H1 (cell line): ENCODE measurements around the gene PLK3. TPM values are rescaled to one million over a fixed set of nuclear protein-coding genes. Genes with fewer than 3 reads are reported as not detected.
A peak's percentile ranks its signal among the peaks of the same experiment; 100 is the strongest.

Experiments
- CTCF ChIA-PET: fragments of 300-600 bp; sonication (Branson Sonifier 250); formaldehyde crosslinking; loops from one replicate; lab custom pipeline; 2021; ENCODE audit not compliant: partially characterized antibody; lab: Charles Lee
- POLR2A ChIA-PET: fragments of 300-600 bp; sonication (Branson Sonifier 250); formaldehyde crosslinking; loops from one replicate; lab custom pipeline; 2021; ENCODE audit warnings: inconsistent platforms; ENCODE audit not compliant: partially characterized antibody; lab: Charles Lee
- DNase-seq, 2 experiments: peaks; one replicate each; pipeline versions ENCODE4 v3.0.0 to v3.0.0-alpha.2; 2010 to 2022; ENCODE audit warnings: low spot score in 2 of 2, low read depth in 1 of 2, mixed read lengths in 1 of 2
- FAIRE-seq: peaks from 2 replicates; lab custom pipeline; 2011; peaks lifted over from hg19 to GRCh38; lab: Jason Lieb, UNC
- H2AFZ ChIP-seq: 2 replicates; pipeline ENCODE4 v1.8.1; 2012; ENCODE audit warnings: low read length, inconsistent platforms
- H2AK5ac ChIP-seq: 2 replicates; pipeline ENCODE4 v1.6.1; 2013; ENCODE audit warnings: low read depth, low read length
- H2BK120ac ChIP-seq: replicated peaks from 2 replicates; pipeline ENCODE3; 2013; ENCODE audit warnings: low read depth, low read length, inconsistent platforms
- H2BK12ac ChIP-seq: 2 replicates; pipeline ENCODE4 v1.6.1; 2013; ENCODE audit warnings: low read depth, low read length
- H2BK15ac ChIP-seq: 2 replicates; pipeline ENCODE4 v1.6.1; 2013; ENCODE audit warnings: low read length
- H2BK20ac ChIP-seq: 2 replicates; pipeline ENCODE4 v1.6.1; 2013; ENCODE audit warnings: low read length
- H2BK5ac ChIP-seq: 2 replicates; pipeline ENCODE4 v1.6.1; 2013; ENCODE audit warnings: low read depth, low read length
- H3K14ac ChIP-seq: 2 replicates; pipeline ENCODE4 v1.6.1; 2013; ENCODE audit warnings: inconsistent platforms; ENCODE audit not compliant: insufficient read length
- H3K18ac ChIP-seq: 2 replicates; pipeline ENCODE4 v1.6.1; 2013; ENCODE audit warnings: low read length; ENCODE audit errors: extremely low read depth
- H3K23ac ChIP-seq: 2 replicates; pipeline ENCODE4 v1.6.1; 2013; ENCODE audit warnings: inconsistent platforms; ENCODE audit not compliant: insufficient read length
- H3K23me2 ChIP-seq: 2 replicates; pipeline ENCODE4 v1.6.1; 2013; ENCODE audit warnings: low read depth, low read length
- H3K27ac ChIP-seq: 2 replicates; pipeline ENCODE4 v1.6.1; 2011; ENCODE audit warnings: low read depth, low read length, inconsistent platforms
- H3K27me3 ChIP-seq, 4 experiments: replicated peaks in 1 of 4; 1 replicate in 1 of 4; 2 replicates in 3 of 4; pipeline versions ENCODE4 v1.6.1 to v1.8.1; 2011 to 2013; ENCODE audit warnings: low read length in 3 of 4, mild to moderate bottlenecking in 3 of 4, inconsistent platforms in 2 of 4, mixed read lengths in 2 of 4, moderate library complexity in 1 of 4; ENCODE audit not compliant: control insufficient read depth in 3 of 4, insufficient read depth in 3 of 4; ENCODE audit errors: extremely low read depth in 1 of 4
- H3K36me3 ChIP-seq, 4 experiments: 2 replicates each; pipeline versions ENCODE4 v1.6.1 to v1.8.1; 2011 to 2013; ENCODE audit warnings: mild to moderate bottlenecking in 4 of 4, low read length in 3 of 4, moderate library complexity in 2 of 4, control low read depth in 1 of 4, inconsistent platforms in 1 of 4; ENCODE audit not compliant: insufficient read depth in 4 of 4, control insufficient read depth in 2 of 4
- H3K4ac ChIP-seq: replicated peaks from 2 replicates; pipeline ENCODE3; 2013; ENCODE audit warnings: low read length, low read depth, mixed read lengths, inconsistent platforms; ENCODE audit not compliant: insufficient read length
- H3K4me1 ChIP-seq, 4 experiments: replicated peaks in 1 of 4; 1 replicate in 1 of 4; 2 replicates in 3 of 4; pipeline versions ENCODE4 v1.6.1 to v1.8.1; 2011 to 2013; ENCODE audit warnings: low read length in 3 of 4, inconsistent platforms in 2 of 4, mixed read lengths in 1 of 4; ENCODE audit not compliant: insufficient read depth in 4 of 4, control insufficient read depth in 3 of 4
- H3K4me2 ChIP-seq, 2 experiments: 2 replicates each; pipeline versions ENCODE4 v1.6.1 to v1.8.1; 2011 to 2013; ENCODE audit warnings: low read depth in 2 of 2, low read length in 2 of 2, control low read depth in 1 of 2, inconsistent platforms in 1 of 2, mild to moderate bottlenecking in 1 of 2; ENCODE audit not compliant: insufficient read depth in 1 of 2
- H3K4me3 ChIP-seq, 4 experiments: fragments of 200-600, 300-600 bp in 1 of 4; sonication (generic), shearing (Covaris generic), sonication (Bioruptor Twin) in 1 of 4; 2 replicates each; pipeline versions ENCODE4 v1.5.1 to v1.8.1; 2011 to 2016; ENCODE audit warnings: low read length in 4 of 4, low read depth in 3 of 4, control low read depth in 2 of 4, inconsistent platforms in 2 of 4, mild to moderate bottlenecking in 2 of 4, mixed read lengths in 1 of 4, moderate library complexity in 1 of 4; ENCODE audit not compliant: insufficient read depth in 2 of 4; ENCODE audit errors: extremely low read depth in 1 of 4
- H3K56ac ChIP-seq: replicated peaks from 2 replicates; pipeline ENCODE3; 2013; ENCODE audit warnings: low read depth, mild to moderate bottlenecking, mixed read lengths, low read length, inconsistent platforms; ENCODE audit not compliant: insufficient read length
- H3K79me1 ChIP-seq: 2 replicates; pipeline ENCODE4 v1.6.1; 2013; ENCODE audit warnings: low read depth, low read length, control low read depth
- H3K79me2 ChIP-seq, 2 experiments: 2 replicates each; pipeline versions ENCODE4 v1.6.1 to v1.8.1; 2012 to 2013; ENCODE audit warnings: low read length in 2 of 2, mild to moderate bottlenecking in 2 of 2, inconsistent platforms in 1 of 2; ENCODE audit not compliant: insufficient read depth in 2 of 2, control insufficient read depth in 1 of 2
- H3K9ac ChIP-seq, 4 experiments: replicated peaks in 1 of 4; 1 replicate in 1 of 4; 2 replicates in 3 of 4; pipeline versions ENCODE4 v1.6.1 to v1.8.1; 2011 to 2013; ENCODE audit warnings: low read depth in 3 of 4, low read length in 3 of 4, control low read depth in 2 of 4, mild to moderate bottlenecking in 2 of 4, moderate library complexity in 2 of 4, inconsistent platforms in 1 of 4; ENCODE audit errors: extremely low read depth in 1 of 4
- H3K9me3 ChIP-seq, 2 experiments: 2 replicates each; pipeline versions ENCODE4 v1.6.1 to v1.8.1; 2012 to 2013; ENCODE audit warnings: mild to moderate bottlenecking in 2 of 2, moderate library complexity in 2 of 2, control low read depth in 1 of 2, inconsistent platforms in 1 of 2, low read depth in 1 of 2, low read length in 1 of 2, mixed read lengths in 1 of 2; ENCODE audit not compliant: insufficient read depth in 2 of 2
- H4K20me1 ChIP-seq, 2 experiments: replicated peaks in 1 of 2; 2 replicates each; pipeline versions ENCODE3 to v1.8.1; 2011 to 2013; ENCODE audit warnings: inconsistent platforms in 2 of 2, low read length in 2 of 2, mild to moderate bottlenecking in 1 of 2; ENCODE audit not compliant: insufficient read depth in 2 of 2, control insufficient read depth in 1 of 2
- H4K5ac ChIP-seq: 2 replicates; pipeline ENCODE4 v1.6.1; 2013; ENCODE audit warnings: low read length, low read depth, mixed read lengths, inconsistent platforms; ENCODE audit not compliant: insufficient read length
- H4K8ac ChIP-seq: 2 replicates; pipeline ENCODE4 v1.8.0; 2013; ENCODE audit warnings: mild to moderate bottlenecking, moderate library complexity, low read length, inconsistent platforms; ENCODE audit not compliant: insufficient read depth; ENCODE audit errors: extremely low read depth
- H4K91ac ChIP-seq: replicated peaks from 2 replicates; pipeline ENCODE3; 2013; ENCODE audit warnings: low read length, mixed read lengths, inconsistent platforms; ENCODE audit not compliant: insufficient read length
- ASH2L ChIP-seq: fragments of 200-600, 300-600 bp; sonication (generic); IDR thresholded peaks from one replicate; pipeline ENCODE4 v1.7.1; 2017; ENCODE audit warnings: low read length
- CREB1 ChIP-seq: IDR thresholded peaks from 2 replicates; pipeline ENCODE4 v1.6.1; 2012; ENCODE audit warnings: inconsistent platforms
- KDM1A ChIP-seq: fragments of 200-600, 300-600 bp; sonication (generic); IDR thresholded peaks from 2 replicates; pipeline ENCODE4 v1.7.1; 2016; ENCODE audit warnings: mild to moderate bottlenecking, low read length, borderline replicate concordance
- TAF1 ChIP-seq: IDR thresholded peaks from 2 replicates; pipeline ENCODE4 v1.6.1; 2011; ENCODE audit warnings: mild to moderate bottlenecking, low read depth, low read length
- YY1 ChIP-seq: IDR thresholded peaks from 2 replicates; pipeline ENCODE4 v1.6.1; 2011; ENCODE audit warnings: low read depth, mild to moderate bottlenecking, low read length
- WGBS, 2 experiments: shearing (Covaris generic) in 1 of 2; methylation state at CpG; one replicate each; pipeline versions ENCODE4 v1.1.6 to v1.1.7; 2013 to 2015; ENCODE audit warnings: low lambda C conversion rate in 2 of 2, mixed read lengths in 2 of 2, inconsistent platforms in 1 of 2, low coverage in 1 of 2, missing lambda C conversion rate in 1 of 2; ENCODE audit not compliant: insufficient replicate concordance in 2 of 2, insufficient coverage in 1 of 2, insufficient read length in 1 of 2; ENCODE audit errors: extremely low coverage in 1 of 2, missing lambda C conversion rate in 1 of 2; 5-methylcytosine and 5-hydroxymethylcytosine counted together
- polyA plus RNA-seq, 7 experiments: library from polyadenylated mRNA; depleted of rRNA in 3 of 7; stranded (reverse) in 5 of 7; unstranded in 2 of 7; fragments of >200 nt in 5 of 7; fragments of 200-250 nt in 2 of 7; gene quantifications; 1 replicate in 5 of 7; 2 replicates in 1 of 7; 4 replicates in 1 of 7; pipeline versions ENCODE4 v1.2.1 to v1.2.3, GENCODE V29; 2011 to 2013; ENCODE audit warnings: missing spikeins in 2 of 7, mixed read lengths in 2 of 7
- total RNA-seq: library from RNA; stranded (reverse); fragmentation: NEBNext Ultra II Directional; extraction: Animal tissue kit (Norgen Biotek cat#: 25700); gene quantifications from 2 replicates; pipeline ENCODE4 v1.2.1, GENCODE V29; 2021

PLK3 gene
- total and polyA plus RNA-seq, 2 of the 8 experiments (the other 6 are each of a cell fraction or from before 2014, with no cell fraction given), result 7.9 to 12.3 TPM

DNA sequence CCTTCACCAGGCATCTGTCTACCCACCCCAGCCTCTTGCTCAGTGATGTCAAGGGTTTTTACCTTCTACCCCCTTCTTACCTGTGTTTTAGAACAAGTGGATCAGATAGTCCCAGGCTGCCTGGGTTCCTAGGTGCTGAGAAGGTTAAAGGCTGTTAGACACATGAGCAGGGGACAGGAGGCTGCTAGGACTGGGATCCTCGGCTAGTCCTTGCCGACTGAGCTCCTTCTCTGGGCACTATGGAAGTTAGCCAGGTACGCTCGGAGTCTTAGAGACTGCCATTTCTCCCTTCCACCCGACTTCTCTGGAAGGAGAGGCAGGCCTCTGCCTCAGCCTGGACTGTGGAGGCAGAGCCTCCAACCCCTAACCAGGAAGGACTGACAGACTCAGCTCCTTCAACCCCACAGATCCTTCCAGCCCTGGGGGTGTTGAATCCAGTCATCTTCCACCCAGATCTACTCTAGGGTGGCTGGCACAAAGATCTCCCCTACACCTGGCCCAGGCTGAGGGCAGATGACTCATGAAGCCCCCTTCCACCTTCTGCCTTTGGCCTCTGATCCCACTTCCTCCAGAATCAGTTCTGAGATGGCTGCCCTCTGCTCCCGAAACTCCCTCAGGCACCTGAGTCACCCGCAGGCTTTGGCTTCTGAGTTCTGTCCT lies 6.7 kb downstream of the PLK3 start, which contains the start of gene DYNLT4:
Gene DYNLT4 (minus strand): TSS at position 648 of the 660 bp plus-strand sequence. CDS start 683 bp downstream, outside the sequence.
- Histone ChIP-seq H3K4me2 (peak within 1 kb of the TSS; percentile 56 to 58), H3K14ac (no peak within 1 kb of the TSS), H3K4me1 (peaks cover 10 to 37% (median 28%) of the 10 kb centered on the region in 4 experiments), H3K9ac (peak within 1 kb of the TSS in 3 of 4 experiments; percentile 42 to 80 (median 74); a peak in 4 of 7 replicates), H3K79me1 (no peaks in the 10 kb centered on the region), H3K4ac (peak within 1 kb of the TSS; percentile 71), H4K5ac (peak within 1 kb of the TSS; percentile 69), H3K79me2 (no peaks in the 10 kb centered on the region), H4K91ac (peak within 1 kb of the TSS; percentile 92), H3K9me3 (no peaks in the 10 kb centered on the region), H2BK12ac (peak within 1 kb of the TSS; percentile 100), H3K18ac (peak within 1 kb of the TSS; percentile 84), H3K4me3 (peak within 1 kb of the TSS in 2 of 4 experiments; percentile 5 to 37; a peak in 3 of 8 replicates), H4K20me1 (peaks cover 0 to 5% of the 10 kb centered on the region in 2 experiments), H3K23ac (no peak within 1 kb of the TSS), H2BK20ac (peak within 1 kb of the TSS; percentile 99), H3K27me3 (peaks cover 0 to 2% (median 0%) of the 10 kb centered on the region in 4 experiments; a peak in 3 of 7 replicates), H3K36me3 (peaks cover 0 to 16% (median 10%) of the 10 kb centered on the region in 4 experiments; a peak in 5 of 8 replicates), H3K27ac (peak within 1 kb of the TSS; percentile 96), H2BK15ac (peak within 1 kb of the TSS; percentile 100), H2BK5ac (peak within 1 kb of the TSS; percentile 98), H2BK120ac (peak within 1 kb of the TSS; percentile 71), H2AFZ (no peak within 1 kb of the TSS), H2AK5ac (peak within 1 kb of the TSS; percentile 97), H3K23me2 (no peaks in the 10 kb centered on the region; the same call in 1 of the 2 replicates), H3K56ac (no peak within 1 kb of the TSS), H4K8ac (peak within 1 kb of the TSS; percentile 84)
- WGBS, 2 experiments, result 79% methylated on average over 6 of the region's 7 CpGs; no CpG with 5 or more reads in 1 of the 2 experiments
- ChIA-PET POLR2A (interaction anchor here (0.6 to 19.2 kb wide), 13 partner anchors 8 to 815 kb away, joined by 3 to 547 read pairs (median 18); partner anchors contain the start of genes BEST4, RNU5D-1 and RPS8), CTCF (interaction anchor here (0.6 to 5.4 kb wide), 11 partner anchors 8 to 90 kb away, joined by 3 to 37 read pairs (median 10); partner anchors contain the start of gene BEST4)
- DNase-seq, result no peak
- FAIRE-seq, result no peak
- TF ChIP-seq YY1, result 0 out of 2 replicates have a peak, but pooled peaks have one; percentile 13
- TF ChIP-seq TAF1, result peak; percentile 83; the same call in 1 of the 2 replicates
- no peak for TF ChIP-seq ASH2L
- TF ChIP-seq KDM1A, result no peak
- no peak; the same call in 1 of the 2 replicates for TF ChIP-seq CREB1
